Lower lobe of right lung (tissue), 2 donors: ENCODE data around the gene GGCT. TPM values are rescaled to one million over a fixed set of nuclear protein-coding genes. Genes with fewer than 3 reads are reported as not detected.

Source experiments
- ATAC-seq, 2 donors: fragments of 200-7000 bp; cut with Tn5 transposase; one replicate each; pipeline ENCODE4 v1.9.1; 2020 to 2022; ENCODE audit warnings: mild to moderate bottlenecking in 2 of 2, moderate library complexity in 2 of 2
- DNase-seq: peaks from one replicate; pipeline ENCODE4 v3.0.0-alpha.2; 2020
- H3K27ac ChIP-seq: fragments of 200-600 bp; one replicate; pipeline ENCODE4 v1.8.0; 2022
- H3K27me3 ChIP-seq: fragments of 200-600 bp; one replicate; pipeline ENCODE4 v1.8.0; 2022; ENCODE audit warnings: low read depth
- H3K36me3 ChIP-seq: fragments of 200-600 bp; one replicate; pipeline ENCODE4 v1.8.0; 2022; ENCODE audit warnings: mild to moderate bottlenecking
- H3K4me1 ChIP-seq: fragments of 200-600 bp; one replicate; pipeline ENCODE4 v1.8.0; 2022
- H3K4me3 ChIP-seq: fragments of 200-600 bp; one replicate; pipeline ENCODE4 v1.8.0; 2022; ENCODE audit warnings: mild to moderate bottlenecking
- H3K9me3 ChIP-seq: fragments of 200-600 bp; one replicate; pipeline ENCODE4 v1.8.0; 2022
- intact Hi-C: fragments of 100-400 bp; cut with DNase I; formaldehyde crosslinking; loops from one replicate; pipeline ENCODE4 v1.11.0; 2022
- total RNA-seq: library from RNA; stranded (reverse); fragmentation: NEBNext Ultra II Directional; extraction: Animal tissue kit (Norgen Biotek cat#: 25700); gene quantifications from one replicate; pipeline ENCODE4 v1.2.1, GENCODE V29; 2021
- TF ChIP-seq, protein P1 (sequence below): fragments of 200-600 bp; IDR thresholded peaks from one replicate; pipeline ENCODE4 v1.8.0; 2022; ENCODE audit warnings: antibody characterized with exemption, mild to moderate bottlenecking
- donor health status: DM: no; HTN: yes; CAD: no; lungs with severe emphysema.

The GGCT gene
- total RNA-seq, 1 donor from 2014 or later = 28.8 TPM

DNA sequence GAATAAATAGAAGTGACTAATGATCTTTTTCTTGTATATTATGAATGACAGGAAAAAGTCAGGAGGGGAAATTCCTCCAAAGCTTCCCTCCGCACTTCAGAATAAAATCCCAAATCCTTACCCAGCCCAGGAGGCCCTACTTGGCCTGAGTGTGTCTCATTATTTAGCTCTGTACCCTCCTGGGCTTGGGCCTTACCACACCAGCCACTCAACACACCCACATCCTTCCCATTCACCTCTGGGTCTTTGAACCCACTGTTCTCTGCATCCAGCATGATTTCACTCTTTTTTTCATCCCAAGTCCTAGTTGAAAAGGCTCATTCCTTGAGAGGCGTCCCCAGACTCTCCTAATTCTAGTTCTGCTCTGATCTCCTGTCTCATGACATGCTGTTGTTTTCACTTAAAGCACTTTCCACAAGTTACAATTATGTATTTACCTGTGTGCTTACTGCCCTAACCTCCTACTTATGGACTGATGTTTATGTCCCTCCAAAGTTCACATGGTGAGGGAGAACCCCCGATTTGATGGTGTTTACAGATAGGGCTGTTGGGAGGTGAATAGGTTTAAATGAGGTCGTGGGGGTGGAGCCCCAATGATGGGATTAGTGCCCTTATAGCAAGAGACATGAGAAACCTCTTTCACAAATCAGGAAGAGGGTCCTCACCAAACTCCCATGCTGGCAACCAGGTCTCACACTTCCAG is 32.4 kb downstream of the GGCT start:
- Histone ChIP-seq H3K4me3 (no peak overlapping the region), H3K9me3 (no peaks in the 10 kb centered on the region), H3K4me1 (peaks cover 100% of the 10 kb centered on the region), H3K27ac (peak overlapping the region; percentile 84), H3K36me3 (no peaks in the 10 kb centered on the region), H3K27me3 (no peaks in the 10 kb centered on the region)
- intact Hi-C loops = no loop called here
- TF ChIP-seq, protein P1, sequence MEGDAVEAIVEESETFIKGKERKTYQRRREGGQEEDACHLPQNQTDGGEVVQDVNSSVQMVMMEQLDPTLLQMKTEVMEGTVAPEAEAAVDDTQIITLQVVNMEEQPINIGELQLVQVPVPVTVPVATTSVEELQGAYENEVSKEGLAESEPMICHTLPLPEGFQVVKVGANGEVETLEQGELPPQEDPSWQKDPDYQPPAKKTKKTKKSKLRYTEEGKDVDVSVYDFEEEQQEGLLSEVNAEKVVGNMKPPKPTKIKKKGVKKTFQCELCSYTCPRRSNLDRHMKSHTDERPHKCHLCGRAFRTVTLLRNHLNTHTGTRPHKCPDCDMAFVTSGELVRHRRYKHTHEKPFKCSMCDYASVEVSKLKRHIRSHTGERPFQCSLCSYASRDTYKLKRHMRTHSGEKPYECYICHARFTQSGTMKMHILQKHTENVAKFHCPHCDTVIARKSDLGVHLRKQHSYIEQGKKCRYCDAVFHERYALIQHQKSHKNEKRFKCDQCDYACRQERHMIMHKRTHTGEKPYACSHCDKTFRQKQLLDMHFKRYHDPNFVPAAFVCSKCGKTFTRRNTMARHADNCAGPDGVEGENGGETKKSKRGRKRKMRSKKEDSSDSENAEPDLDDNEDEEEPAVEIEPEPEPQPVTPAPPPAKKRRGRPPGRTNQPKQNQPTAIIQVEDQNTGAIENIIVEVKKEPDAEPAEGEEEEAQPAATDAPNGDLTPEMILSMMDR = no peak
- ATAC-seq (peak in 1 of 2 donors; percentile 27), DNase-seq (no peak)

DNA sequence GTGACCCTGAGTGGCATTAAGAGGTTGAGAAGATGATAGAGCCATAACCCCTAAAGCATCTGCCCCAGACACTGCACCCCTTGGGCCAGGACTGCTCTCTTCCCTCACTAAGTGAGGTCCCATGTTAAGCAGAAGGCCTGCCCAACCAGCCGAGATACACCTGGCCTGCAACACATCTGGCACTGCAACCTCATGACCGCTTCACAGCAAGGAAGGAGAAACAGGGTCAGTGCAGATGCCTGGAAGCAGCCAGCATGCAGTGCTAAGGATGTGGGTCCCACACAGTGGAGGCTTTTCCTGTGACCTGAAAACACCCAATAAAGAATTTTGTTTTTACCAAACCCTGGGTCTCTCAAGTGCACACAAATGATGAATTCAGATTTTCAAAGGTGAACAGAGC is 33.4 kb downstream of the GGCT start:
- DNase-seq = no peak
- peak; percentile 11 to 24 for ATAC-seq
- H3K27me3 ChIP-seq = no peaks in the 10 kb centered on the region
- intact Hi-C loops = no loop called here
- H3K27ac ChIP-seq = peak overlapping the region; percentile 84
- TF ChIP-seq, protein P1 = no peak
- H3K4me3 ChIP-seq = no peak overlapping the region
- no peaks in the 10 kb centered on the region for H3K9me3 ChIP-seq
- H3K36me3 ChIP-seq = no peaks in the 10 kb centered on the region
- peaks cover 100% of the 10 kb centered on the region for H3K4me1 ChIP-seq

DNA sequence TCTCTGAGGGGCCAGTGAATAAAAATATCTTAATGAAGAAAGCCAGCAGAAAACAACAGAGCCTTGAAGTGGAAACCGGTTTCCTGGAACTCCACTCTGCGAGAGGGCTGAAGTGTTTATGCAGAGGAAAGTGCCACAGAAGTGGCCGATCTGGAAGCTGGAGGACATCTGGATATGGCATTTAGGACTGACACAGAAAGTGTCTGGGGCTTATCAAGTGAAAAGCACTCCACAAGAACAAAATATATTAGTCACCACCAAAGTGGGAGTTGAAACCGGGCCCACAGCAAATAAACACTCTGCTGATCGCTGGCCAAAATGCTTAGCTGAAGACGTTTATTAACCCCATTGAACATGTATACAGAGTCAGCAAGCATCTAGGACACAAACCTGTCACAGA is 33.9 kb downstream of the GGCT start:
- peak overlapping the region; percentile 84 for H3K27ac ChIP-seq
- peak; percentile 61 for DNase-seq
- TF ChIP-seq, protein P1 = no peak
- no peaks in the 10 kb centered on the region for H3K27me3 ChIP-seq
- no peaks in the 10 kb centered on the region for H3K36me3 ChIP-seq
- peak overlapping the region; percentile 6 for H3K4me3 ChIP-seq
- intact Hi-C loops = no loop called here
- H3K4me1 ChIP-seq = peaks cover 100% of the 10 kb centered on the region
- no peaks in the 10 kb centered on the region for H3K9me3 ChIP-seq
- peak; percentile 83 for ATAC-seq

DNA sequence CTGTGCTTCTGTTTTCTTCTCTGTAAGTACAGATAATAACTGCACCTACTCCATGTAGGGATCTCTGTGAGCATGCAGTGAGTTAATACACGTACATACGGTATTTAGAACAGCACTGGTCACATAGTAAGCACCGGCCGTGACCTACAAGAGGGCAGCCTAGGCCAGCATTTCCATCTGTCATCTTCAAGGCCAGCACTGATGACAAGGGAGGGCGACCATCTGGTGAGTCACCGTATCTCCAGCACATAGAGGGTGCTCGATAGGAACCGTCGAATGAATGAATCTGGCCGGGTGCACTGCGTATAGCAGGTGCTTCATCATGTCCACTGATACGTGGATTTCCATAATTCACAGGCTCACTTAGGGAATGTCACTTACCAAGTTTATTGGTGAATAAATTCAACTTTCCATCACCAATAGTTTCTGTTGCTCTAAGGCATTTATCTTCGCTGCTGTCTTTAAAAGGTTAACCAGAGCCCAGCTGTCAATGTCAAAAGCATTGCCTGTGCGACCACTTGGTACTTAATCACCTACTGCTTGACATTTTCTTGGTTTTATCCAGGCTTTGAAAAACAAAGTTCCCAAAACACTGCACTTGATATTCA is 34.4 kb downstream of the GGCT start:
- intact Hi-C loops = no loop called here
- peak; percentile 48 to 49 for ATAC-seq
- Histone ChIP-seq H3K36me3 (no peaks in the 10 kb centered on the region), H3K27me3 (no peaks in the 10 kb centered on the region), H3K27ac (peak overlapping the region; percentile 84), H3K4me3 (peak overlapping the region; percentile 6), H3K4me1 (peaks cover 100% of the 10 kb centered on the region), H3K9me3 (no peaks in the 10 kb centered on the region)
- DNase-seq = no peak
- TF ChIP-seq, protein P1 = no peak

DNA sequence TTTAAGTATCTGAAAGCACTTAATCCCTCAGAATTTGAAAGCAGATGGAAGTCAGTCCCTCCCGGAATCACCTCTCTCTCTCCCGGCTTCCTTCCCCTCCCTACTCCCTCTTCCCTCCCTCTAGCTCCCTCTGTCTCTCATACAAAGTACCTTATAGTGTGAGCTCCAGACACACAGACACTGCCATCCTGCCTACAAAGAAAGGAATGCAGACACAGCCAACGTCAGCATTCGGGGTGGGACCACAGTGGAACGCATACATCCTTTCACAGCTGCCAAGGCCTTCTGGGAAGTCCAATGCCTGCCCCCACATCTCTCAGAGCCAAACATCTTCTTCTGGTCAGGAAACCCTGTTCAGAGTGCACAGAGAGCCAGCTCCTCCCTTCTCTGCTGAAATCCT is 35.3 kb downstream of the GGCT start:
- H3K36me3 ChIP-seq = no peaks in the 10 kb centered on the region
- TF ChIP-seq, protein P1 = peak; percentile 25
- intact Hi-C loops = no loop called here
- peak overlapping the region; percentile 6 for H3K4me3 ChIP-seq
- DNase-seq (peak; percentile 81), ATAC-seq (peak; percentile 82 to 87)
- H3K9me3 ChIP-seq = no peaks in the 10 kb centered on the region
- H3K4me1 ChIP-seq = peaks cover 100% of the 10 kb centered on the region
- H3K27me3 ChIP-seq = no peaks in the 10 kb centered on the region
- H3K27ac ChIP-seq = peak overlapping the region; percentile 84
